ENCODE measurements around the gene CLEC12A. TPM values are rescaled to one million over a fixed set of nuclear protein-coding genes. Genes with fewer than 3 reads are reported as not detected.

Gene CLEC12A
- polyA plus RNA-seq, 1 experiment: not detected

DNA sequence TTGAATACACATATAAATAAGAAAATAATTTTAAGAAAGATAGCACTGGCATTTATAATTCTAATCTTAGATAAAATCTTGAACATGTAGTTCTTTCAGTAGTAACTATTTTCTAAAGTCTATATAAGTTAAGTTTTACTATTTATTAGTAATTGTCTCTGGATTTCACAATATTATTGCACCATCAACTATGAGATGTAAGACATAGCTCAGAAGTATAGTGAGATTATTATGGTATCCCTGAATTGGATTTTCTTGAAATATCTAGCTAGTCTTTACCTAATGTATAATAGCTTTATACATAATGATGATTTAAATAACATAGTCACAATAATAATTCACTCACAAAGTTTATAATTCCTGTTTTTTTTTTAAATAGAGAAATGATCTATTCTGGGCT, 6.7 kb downstream of the CLEC12A start:
- TF ChIP-seq CTCF (IDR thresholded peaks at IDR 0.05; ENCODE audit: insufficient read depth, low read depth, low read length): no peak
- no peak for DNase-seq (ENCODE audit: low read depth)
- peaks cover 2% of the 10 kb centered on the region; the same call in 1 of the 2 replicates for H3K27me3 ChIP-seq (ENCODE audit: control insufficient read depth, insufficient read depth, low read length)
- H3K4me3 ChIP-seq (ENCODE audit: low read depth, low read length): no peak overlapping the region
- no peaks in the 10 kb centered on the region for H3K36me3 ChIP-seq (ENCODE audit: control insufficient read depth, insufficient read depth, low read length)
- CTCF ChIA-PET: interaction anchor here (0.6 to 0.8 kb wide), 4 partner anchors 235 to 1508 kb away, joined by 3 to 5 read pairs (median 4); no protein-coding TSS in a partner anchor
- POLR2A ChIA-PET: no interaction called here

- H3K27me3 ChIP-seq (ENCODE audit: control insufficient read depth, insufficient read depth, low read length): no peaks in the 10 kb centered on the region; the same call in 1 of the 2 replicates
- H3K4me3 ChIP-seq (ENCODE audit: low read depth, low read length): no peak overlapping the region
- no peak for DNase-seq (ENCODE audit: low read depth)
- POLR2A ChIA-PET: no interaction called here
- no peaks in the 10 kb centered on the region for H3K36me3 ChIP-seq (ENCODE audit: control insufficient read depth, insufficient read depth, low read length)
- CTCF ChIA-PET: no interaction called here
- no peak for TF ChIP-seq CTCF (IDR thresholded peaks at IDR 0.05; ENCODE audit: insufficient read depth, low read depth, low read length)
These were observed 8.9 kb downstream of the CLEC12A start for GRCh38 chr12:9980126-9980525.

- no peaks in the 10 kb centered on the region for H3K36me3 ChIP-seq (ENCODE audit: control insufficient read depth, insufficient read depth, low read length)
- no peak overlapping the region for H3K4me3 ChIP-seq (ENCODE audit: low read depth, low read length)
- ChIA-PET CTCF (no interaction called here), POLR2A (no interaction called here)
- no peak for DNase-seq (ENCODE audit: low read depth)
- TF ChIP-seq CTCF (IDR thresholded peaks at IDR 0.05; ENCODE audit: insufficient read depth, low read depth, low read length): no peak
- H3K27me3 ChIP-seq (ENCODE audit: control insufficient read depth, insufficient read depth, low read length): peaks cover 1% of the 10 kb centered on the region; the same call in 1 of the 2 replicates
These were observed 20.7 kb downstream of the CLEC12A start for GRCh38 chr12:9991876-9992275.

DNA sequence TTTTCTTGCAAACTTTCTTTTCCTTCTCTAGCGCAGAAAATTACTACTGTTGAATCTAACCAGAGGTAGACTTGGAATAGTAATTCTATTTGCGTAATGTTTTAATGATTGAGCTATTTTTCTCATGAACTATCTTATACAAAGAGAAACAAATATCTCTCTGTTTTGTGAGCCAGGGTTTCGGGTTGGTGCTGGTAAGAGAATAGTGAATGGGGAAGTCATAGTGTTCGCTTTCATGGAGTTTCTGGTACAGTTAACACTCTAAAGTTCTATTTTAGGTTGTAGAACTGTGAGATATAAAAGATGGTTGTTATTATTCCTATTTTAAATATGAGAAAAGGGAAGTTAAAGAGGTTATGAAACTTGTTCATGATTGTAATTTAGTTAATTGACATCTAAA, 21.1 kb downstream of the CLEC12A start:
- ChIA-PET CTCF (no interaction called here), POLR2A (no interaction called here)
- TF ChIP-seq CTCF (IDR thresholded peaks at IDR 0.05; ENCODE audit: insufficient read depth, low read depth, low read length): no peak
- Histone ChIP-seq H3K27me3 (ENCODE audit: control insufficient read depth, insufficient read depth, low read length) (peaks cover 1% of the 10 kb centered on the region; the same call in 1 of the 2 replicates), H3K4me3 (ENCODE audit: low read depth, low read length) (no peak overlapping the region), H3K36me3 (ENCODE audit: control insufficient read depth, insufficient read depth, low read length) (no peaks in the 10 kb centered on the region)
- DNase-seq (ENCODE audit: low read depth): no peak

DNA sequence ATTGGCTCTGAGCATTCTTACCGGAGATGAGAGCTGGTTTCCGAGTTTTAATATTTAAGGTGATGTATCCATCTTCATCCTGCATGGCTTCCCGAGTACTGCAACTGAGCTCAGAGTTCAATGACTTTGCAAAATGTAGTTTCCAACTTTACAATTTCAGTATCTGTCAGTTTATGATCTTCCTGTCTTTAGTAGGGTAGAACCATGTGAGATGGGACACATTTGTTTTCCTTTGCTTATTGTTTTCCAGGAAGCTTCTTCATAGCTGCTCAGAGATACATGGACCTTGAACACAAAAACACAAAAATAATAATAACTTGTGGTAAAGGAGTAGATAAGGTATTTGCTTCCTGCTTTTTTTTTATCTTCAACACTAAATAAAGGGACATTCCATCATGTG, 27.8 kb downstream of the CLEC12A start, which contains the start of gene CLEC1B:
TSS of gene CLEC1B (minus strand) at position 106 of the 400 bp plus-strand sequence. CDS start at position 85, 21 bp downstream.
- peaks cover 4% of the 10 kb centered on the region for H3K27me3 ChIP-seq (ENCODE audit: control insufficient read depth, insufficient read depth, low read length)
- ChIA-PET CTCF (interaction anchor here (0.8 to 2.4 kb wide), 5 partner anchors 11 to 185 kb away, joined by 3 to 11 read pairs (median 3); partner anchors contain the start of gene CLEC12B), POLR2A (no interaction called here)
- no peak within 1 kb of the TSS for H3K4me3 ChIP-seq (ENCODE audit: low read depth, low read length)
- TF ChIP-seq CTCF (IDR thresholded peaks at IDR 0.05; ENCODE audit: insufficient read depth, low read depth, low read length): no peak
- H3K36me3 ChIP-seq (ENCODE audit: control insufficient read depth, insufficient read depth, low read length): no peaks in the 10 kb centered on the region
- DNase-seq (ENCODE audit: low read depth): no peak

Measured in BJ (cell line).